Liver (tissue), 3 donors: ENCODE data around the gene NSUN2.

Experiments
- CTCF ChIP-seq: fragments of 150-350 bp; IDR thresholded peaks from 2 replicates; pipeline ENCODE4 v1.5.1; 2017; ENCODE audit warnings: improper control_type of control experiment, low read depth, low read length; ENCODE audit not compliant: missing input control
- GABPA ChIP-seq, 2 donors: IDR thresholded peaks in 1 of 2; conservative IDR thresholded peaks in 1 of 2; 2 replicates each; pipeline ENCODE4 v1.6.1; 2016; ENCODE audit warnings: antibody characterized with exemption in 2 of 2, mild to moderate bottlenecking in 1 of 2, moderate library complexity in 1 of 2
- HNF4A ChIP-seq, 2 donors: conservative IDR thresholded peaks; 2 replicates each; pipeline ENCODE4 v1.6.1; 2016; ENCODE audit warnings: antibody characterized with exemption in 2 of 2, mild to moderate bottlenecking in 2 of 2
- JUND ChIP-seq, 2 donors: IDR thresholded peaks; 2 replicates each; pipeline ENCODE4 v1.6.1; 2016; ENCODE audit warnings: antibody characterized with exemption in 2 of 2
- MAX ChIP-seq: IDR thresholded peaks from 2 replicates; pipeline ENCODE4 v1.6.1; 2016; ENCODE audit warnings: antibody characterized with exemption
- RAD21 ChIP-seq, 2 donors: IDR thresholded peaks; 2 replicates each; pipeline ENCODE4 v1.6.1; 2016; ENCODE audit warnings: antibody characterized with exemption in 2 of 2, mild to moderate bottlenecking in 2 of 2
- REST ChIP-seq: IDR thresholded peaks from 2 replicates; pipeline ENCODE4 v1.6.1; 2016; ENCODE audit warnings: antibody characterized with exemption, mild to moderate bottlenecking
- RXRA ChIP-seq, 2 donors: IDR thresholded peaks; 2 replicates each; pipeline ENCODE4 v1.6.1; 2017 to 2018; ENCODE audit warnings: antibody characterized with exemption in 2 of 2, mild to moderate bottlenecking in 1 of 2
- YY1 ChIP-seq: IDR thresholded peaks from 2 replicates; pipeline ENCODE4 v1.6.1; 2016; ENCODE audit warnings: antibody characterized with exemption, mild to moderate bottlenecking
- ZBTB33 ChIP-seq: IDR thresholded peaks from 2 replicates; pipeline ENCODE4 v1.6.1; 2016; ENCODE audit warnings: antibody characterized with exemption
- donor health status: healthy.
- donor health status: healthy.

- TF ChIP-seq CTCF (no peak), REST (peak; percentile 70), GABPA (IDR thresholded peaks at IDR 0.05 in 1 of 2, conservative IDR thresholded peaks at IDR 0.05 in 1 of 2) (peak in 1 of 2 donors; percentile 7), RAD21 (IDR thresholded peaks at IDR 0.05) (peak; percentile 33 to 45), ZBTB33 (peak; percentile 76), RXRA (IDR thresholded peaks at IDR 0.05) (peak; percentile 96 to 98), JUND (IDR thresholded peaks at IDR 0.05) (peak; percentile 98), YY1 (peak; percentile 43), HNF4A (conservative IDR thresholded peaks at IDR 0.05) (peak; percentile 76 to 77), MAX (peak; percentile 53)
Measured at GRCh38 chr5:6590581-6590980, 42.3 kb downstream of the NSUN2 start.
